Islet of Langerhans (tissue), 1 donor: ENCODE results near the gene PCDHA1.
"Not testable (repeated sequence)": the region's sequence is repeated elsewhere in the genome, so short reads cannot be mapped to it uniquely, and the experiment has no call there.

Source experiments
- FAIRE-seq: peaks from one replicate; lab custom pipeline; 2011; peaks lifted over from hg19 to GRCh38; lab: Jason Lieb, UNC

PCDHA1 gene

GRCh38 chr5:140808241-140808888 lies 22.4 kb downstream of the PCDHA1 start:
- not testable (repeated sequence) for FAIRE-seq

- FAIRE-seq, result no peak
Measured at GRCh38 chr5:140808889-140809291, 22.9 kb downstream of the PCDHA1 start.

- FAIRE-seq, result peak; percentile 53
Measured at GRCh38 chr5:140821375-140822280, 35.7 kb downstream of the PCDHA1 start, which contains the start of gene PCDHA5. PCDHA5 (plus strand) TSS chr5:140821613.

GRCh38 chr5:140822281-140822629 lies 36.3 kb downstream of the PCDHA1 start:
- no peak for FAIRE-seq

- not testable (repeated sequence) for FAIRE-seq
Measured at GRCh38 chr5:140822969-140823368, 37.0 kb downstream of the PCDHA1 start.

GRCh38 chr5:140823475-140823874 lies 37.5 kb downstream of the PCDHA1 start:
- FAIRE-seq, result no peak

GRCh38 chr5:140827704-140828361 lies 41.9 kb downstream of the PCDHA1 start, which contains the start of gene PCDHA6:
PCDHA6 (plus strand) TSS chr5:140827960; CDS start chr5:140828092, 132 bp downstream.
- FAIRE-seq, result no peak

GRCh38 chr5:140828362-140828737 lies 42.4 kb downstream of the PCDHA1 start:
- FAIRE-seq, result no peak

- not testable (repeated sequence) for FAIRE-seq
Measured at GRCh38 chr5:140829511-140830501, 43.9 kb downstream of the PCDHA1 start.

GRCh38 chr5:140833993-140834392 lies 48.1 kb downstream of the PCDHA1 start, which contains the start of gene PCDHA7:
PCDHA7 (plus strand) TSS chr5:140834269; CDS start chr5:140834384, 115 bp downstream.
- FAIRE-seq, result no peak

GRCh38 chr5:140834439-140835008 lies 48.6 kb downstream of the PCDHA1 start:
- FAIRE-seq, result not testable (repeated sequence)

GRCh38 chr5:140835622-140836510 lies 49.9 kb downstream of the PCDHA1 start:
- FAIRE-seq, result no peak

GRCh38 chr5:140840978-140841962 lies 55.3 kb downstream of the PCDHA1 start, which contains the start of gene PCDHA8:
PCDHA8 (plus strand) TSS chr5:140841187; CDS start chr5:140841322, 135 bp downstream.
- no peak for FAIRE-seq

GRCh38 chr5:140842798-140843733 lies 57.1 kb downstream of the PCDHA1 start:
- FAIRE-seq, result no peak

- not testable (repeated sequence) for FAIRE-seq
Measured at GRCh38 chr5:140848139-140849102, 62.5 kb downstream of the PCDHA1 start, which contains the start of gene PCDHA9. PCDHA9 (plus strand) TSS chr5:140848382; CDS start chr5:140848496, 114 bp downstream.
